H1 (cell line): Measurements from ENCODE around the gene STK33. TPM values are rescaled to one million over a fixed set of nuclear protein-coding genes. Genes with fewer than 3 reads are reported as not detected.

Source experiments
- CTCF ChIA-PET: fragments of 300-600 bp; sonication (Branson Sonifier 250); formaldehyde crosslinking; loops from one replicate; lab custom pipeline; 2021; ENCODE audit not compliant: partially characterized antibody; lab: Charles Lee
- POLR2A ChIA-PET: fragments of 300-600 bp; sonication (Branson Sonifier 250); formaldehyde crosslinking; loops from one replicate; lab custom pipeline; 2021; ENCODE audit warnings: inconsistent platforms; ENCODE audit not compliant: partially characterized antibody; lab: Charles Lee
- DNase-seq, 2 experiments: peaks; one replicate each; pipeline versions ENCODE4 v3.0.0 to v3.0.0-alpha.2; 2010 to 2022; ENCODE audit warnings: low spot score in 2 of 2, low read depth in 1 of 2, mixed read lengths in 1 of 2
- FAIRE-seq: peaks from 2 replicates; lab custom pipeline; 2011; peaks lifted over from hg19 to GRCh38; lab: Jason Lieb, UNC
- H2AFZ ChIP-seq: 2 replicates; pipeline ENCODE4 v1.8.1; 2012; ENCODE audit warnings: low read length, inconsistent platforms
- H2AK5ac ChIP-seq: 2 replicates; pipeline ENCODE4 v1.6.1; 2013; ENCODE audit warnings: low read depth, low read length
- H2BK120ac ChIP-seq: replicated peaks from 2 replicates; pipeline ENCODE3; 2013; ENCODE audit warnings: low read depth, low read length, inconsistent platforms
- H2BK12ac ChIP-seq: 2 replicates; pipeline ENCODE4 v1.6.1; 2013; ENCODE audit warnings: low read depth, low read length
- H2BK15ac ChIP-seq: 2 replicates; pipeline ENCODE4 v1.6.1; 2013; ENCODE audit warnings: low read length
- H2BK20ac ChIP-seq: 2 replicates; pipeline ENCODE4 v1.6.1; 2013; ENCODE audit warnings: low read length
- H2BK5ac ChIP-seq: 2 replicates; pipeline ENCODE4 v1.6.1; 2013; ENCODE audit warnings: low read depth, low read length
- H3K14ac ChIP-seq: 2 replicates; pipeline ENCODE4 v1.6.1; 2013; ENCODE audit warnings: inconsistent platforms; ENCODE audit not compliant: insufficient read length
- H3K18ac ChIP-seq: 2 replicates; pipeline ENCODE4 v1.6.1; 2013; ENCODE audit warnings: low read length; ENCODE audit errors: extremely low read depth
- H3K23ac ChIP-seq: 2 replicates; pipeline ENCODE4 v1.6.1; 2013; ENCODE audit warnings: inconsistent platforms; ENCODE audit not compliant: insufficient read length
- H3K23me2 ChIP-seq: 2 replicates; pipeline ENCODE4 v1.6.1; 2013; ENCODE audit warnings: low read depth, low read length
- H3K27ac ChIP-seq: 2 replicates; pipeline ENCODE4 v1.6.1; 2011; ENCODE audit warnings: low read depth, low read length, inconsistent platforms
- H3K27me3 ChIP-seq, 4 experiments: replicated peaks in 1 of 4; 1 replicate in 1 of 4; 2 replicates in 3 of 4; pipeline versions ENCODE4 v1.6.1 to v1.8.1; 2011 to 2013; ENCODE audit warnings: low read length in 3 of 4, mild to moderate bottlenecking in 3 of 4, inconsistent platforms in 2 of 4, mixed read lengths in 2 of 4, moderate library complexity in 1 of 4; ENCODE audit not compliant: control insufficient read depth in 3 of 4, insufficient read depth in 3 of 4; ENCODE audit errors: extremely low read depth in 1 of 4
- H3K36me3 ChIP-seq, 4 experiments: 2 replicates each; pipeline versions ENCODE4 v1.6.1 to v1.8.1; 2011 to 2013; ENCODE audit warnings: mild to moderate bottlenecking in 4 of 4, low read length in 3 of 4, moderate library complexity in 2 of 4, control low read depth in 1 of 4, inconsistent platforms in 1 of 4; ENCODE audit not compliant: insufficient read depth in 4 of 4, control insufficient read depth in 2 of 4
- H3K4ac ChIP-seq: replicated peaks from 2 replicates; pipeline ENCODE3; 2013; ENCODE audit warnings: low read length, low read depth, mixed read lengths, inconsistent platforms; ENCODE audit not compliant: insufficient read length
- H3K4me1 ChIP-seq, 4 experiments: replicated peaks in 1 of 4; 1 replicate in 1 of 4; 2 replicates in 3 of 4; pipeline versions ENCODE4 v1.6.1 to v1.8.1; 2011 to 2013; ENCODE audit warnings: low read length in 3 of 4, inconsistent platforms in 2 of 4, mixed read lengths in 1 of 4; ENCODE audit not compliant: insufficient read depth in 4 of 4, control insufficient read depth in 3 of 4
- H3K4me2 ChIP-seq, 2 experiments: 2 replicates each; pipeline versions ENCODE4 v1.6.1 to v1.8.1; 2011 to 2013; ENCODE audit warnings: low read depth in 2 of 2, low read length in 2 of 2, control low read depth in 1 of 2, inconsistent platforms in 1 of 2, mild to moderate bottlenecking in 1 of 2; ENCODE audit not compliant: insufficient read depth in 1 of 2
- H3K4me3 ChIP-seq, 4 experiments: fragments of 200-600, 300-600 bp in 1 of 4; sonication (generic), shearing (Covaris generic), sonication (Bioruptor Twin) in 1 of 4; 2 replicates each; pipeline versions ENCODE4 v1.5.1 to v1.8.1; 2011 to 2016; ENCODE audit warnings: low read length in 4 of 4, low read depth in 3 of 4, control low read depth in 2 of 4, inconsistent platforms in 2 of 4, mild to moderate bottlenecking in 2 of 4, mixed read lengths in 1 of 4, moderate library complexity in 1 of 4; ENCODE audit not compliant: insufficient read depth in 2 of 4; ENCODE audit errors: extremely low read depth in 1 of 4
- H3K56ac ChIP-seq: replicated peaks from 2 replicates; pipeline ENCODE3; 2013; ENCODE audit warnings: low read depth, mild to moderate bottlenecking, mixed read lengths, low read length, inconsistent platforms; ENCODE audit not compliant: insufficient read length
- H3K79me1 ChIP-seq: 2 replicates; pipeline ENCODE4 v1.6.1; 2013; ENCODE audit warnings: low read depth, low read length, control low read depth
- H3K79me2 ChIP-seq, 2 experiments: 2 replicates each; pipeline versions ENCODE4 v1.6.1 to v1.8.1; 2012 to 2013; ENCODE audit warnings: low read length in 2 of 2, mild to moderate bottlenecking in 2 of 2, inconsistent platforms in 1 of 2; ENCODE audit not compliant: insufficient read depth in 2 of 2, control insufficient read depth in 1 of 2
- H3K9ac ChIP-seq, 4 experiments: replicated peaks in 1 of 4; 1 replicate in 1 of 4; 2 replicates in 3 of 4; pipeline versions ENCODE4 v1.6.1 to v1.8.1; 2011 to 2013; ENCODE audit warnings: low read depth in 3 of 4, low read length in 3 of 4, control low read depth in 2 of 4, mild to moderate bottlenecking in 2 of 4, moderate library complexity in 2 of 4, inconsistent platforms in 1 of 4; ENCODE audit errors: extremely low read depth in 1 of 4
- H3K9me3 ChIP-seq, 2 experiments: 2 replicates each; pipeline versions ENCODE4 v1.6.1 to v1.8.1; 2012 to 2013; ENCODE audit warnings: mild to moderate bottlenecking in 2 of 2, moderate library complexity in 2 of 2, control low read depth in 1 of 2, inconsistent platforms in 1 of 2, low read depth in 1 of 2, low read length in 1 of 2, mixed read lengths in 1 of 2; ENCODE audit not compliant: insufficient read depth in 2 of 2
- H4K20me1 ChIP-seq, 2 experiments: replicated peaks in 1 of 2; 2 replicates each; pipeline versions ENCODE3 to v1.8.1; 2011 to 2013; ENCODE audit warnings: inconsistent platforms in 2 of 2, low read length in 2 of 2, mild to moderate bottlenecking in 1 of 2; ENCODE audit not compliant: insufficient read depth in 2 of 2, control insufficient read depth in 1 of 2
- H4K5ac ChIP-seq: 2 replicates; pipeline ENCODE4 v1.6.1; 2013; ENCODE audit warnings: low read length, low read depth, mixed read lengths, inconsistent platforms; ENCODE audit not compliant: insufficient read length
- H4K8ac ChIP-seq: 2 replicates; pipeline ENCODE4 v1.8.0; 2013; ENCODE audit warnings: mild to moderate bottlenecking, moderate library complexity, low read length, inconsistent platforms; ENCODE audit not compliant: insufficient read depth; ENCODE audit errors: extremely low read depth
- H4K91ac ChIP-seq: replicated peaks from 2 replicates; pipeline ENCODE3; 2013; ENCODE audit warnings: low read length, mixed read lengths, inconsistent platforms; ENCODE audit not compliant: insufficient read length
- ATF3 ChIP-seq: IDR thresholded peaks from 2 replicates; pipeline ENCODE4 v1.6.1; 2011; ENCODE audit warnings: low read depth, mild to moderate bottlenecking, low read length; ENCODE audit not compliant: insufficient read depth
- BCL11A ChIP-seq, 2 experiments: IDR thresholded peaks; one replicate each; pipeline ENCODE4 v1.6.1; 2011; ENCODE audit warnings: low read depth in 2 of 2, low read length in 2 of 2, mild to moderate bottlenecking in 2 of 2
- CHD2 ChIP-seq: IDR thresholded peaks from 2 replicates; pipeline ENCODE4 v1.6.1; 2012; ENCODE audit warnings: low read length, improper control_type of control experiment
- CREB1 ChIP-seq: IDR thresholded peaks from 2 replicates; pipeline ENCODE4 v1.6.1; 2012; ENCODE audit warnings: inconsistent platforms
- HDAC2 ChIP-seq, 2 experiments: fragments of 300-600 bp in 1 of 2; sonication (generic) in 1 of 2; IDR thresholded peaks; 2 replicates each; pipeline ENCODE4 v1.6.1; 2011 to 2012; ENCODE audit warnings: low read depth in 2 of 2, low read length in 2 of 2, mild to moderate bottlenecking in 2 of 2, moderate library complexity in 2 of 2, borderline replicate concordance in 1 of 2, inconsistent platforms in 1 of 2
- JUN ChIP-seq: IDR thresholded peaks from 2 replicates; pipeline ENCODE4 v1.6.1; 2011; ENCODE audit warnings: low read depth, mild to moderate bottlenecking, improper control_type of control experiment, low read length
- POLR2AphosphoS5 ChIP-seq: IDR thresholded peaks from 2 replicates; pipeline ENCODE4 v1.6.1; 2011; ENCODE audit warnings: low read depth, low read length
- RBBP5 ChIP-seq: IDR thresholded peaks from 2 replicates; pipeline ENCODE4 v1.7.1; 2012; ENCODE audit warnings: low read depth, mild to moderate bottlenecking, inconsistent platforms, low read length, moderate library complexity, borderline replicate concordance
- SAP30 ChIP-seq: fragments of 300-600 bp; sonication (generic); IDR thresholded peaks from 2 replicates; pipeline ENCODE4 v1.7.1; 2012; ENCODE audit warnings: low read length, moderate library complexity, mild to moderate bottlenecking, inconsistent platforms; ENCODE audit not compliant: insufficient read depth, insufficient replicate concordance
- SP1 ChIP-seq: IDR thresholded peaks from 2 replicates; pipeline ENCODE4 v1.6.1; 2011; ENCODE audit warnings: low read depth, low read length
- SP4 ChIP-seq: IDR thresholded peaks from 2 replicates; pipeline ENCODE4 v1.6.1; 2012; ENCODE audit warnings: low read length, inconsistent platforms
- TAF1 ChIP-seq: IDR thresholded peaks from 2 replicates; pipeline ENCODE4 v1.6.1; 2011; ENCODE audit warnings: mild to moderate bottlenecking, low read depth, low read length
- TCF12 ChIP-seq: IDR thresholded peaks from 2 replicates; pipeline ENCODE4 v1.6.1; 2011; ENCODE audit warnings: low read depth, mild to moderate bottlenecking, low read length
- YY1 ChIP-seq: IDR thresholded peaks from 2 replicates; pipeline ENCODE4 v1.6.1; 2011; ENCODE audit warnings: low read depth, mild to moderate bottlenecking, low read length
- WGBS, 2 experiments: shearing (Covaris generic) in 1 of 2; methylation state at CpG; one replicate each; pipeline versions ENCODE4 v1.1.6 to v1.1.7; 2013 to 2015; ENCODE audit warnings: low lambda C conversion rate in 2 of 2, mixed read lengths in 2 of 2, inconsistent platforms in 1 of 2, low coverage in 1 of 2, missing lambda C conversion rate in 1 of 2; ENCODE audit not compliant: insufficient replicate concordance in 2 of 2, insufficient coverage in 1 of 2, insufficient read length in 1 of 2; ENCODE audit errors: extremely low coverage in 1 of 2, missing lambda C conversion rate in 1 of 2; 5-methylcytosine and 5-hydroxymethylcytosine counted together
- polyA plus RNA-seq, 7 experiments: library from polyadenylated mRNA; depleted of rRNA in 3 of 7; stranded (reverse) in 5 of 7; unstranded in 2 of 7; fragments of >200 nt in 5 of 7; fragments of 200-250 nt in 2 of 7; gene quantifications; 1 replicate in 5 of 7; 2 replicates in 1 of 7; 4 replicates in 1 of 7; pipeline versions ENCODE4 v1.2.1 to v1.2.3, GENCODE V29; 2011 to 2013; ENCODE audit warnings: missing spikeins in 2 of 7, mixed read lengths in 2 of 7
- total RNA-seq: library from RNA; stranded (reverse); fragmentation: NEBNext Ultra II Directional; extraction: Animal tissue kit (Norgen Biotek cat#: 25700); gene quantifications from 2 replicates; pipeline ENCODE4 v1.2.1, GENCODE V29; 2021

Gene STK33
- total and polyA plus RNA-seq, 2 of the 8 experiments (the other 6 are each of a cell fraction or from before 2014, with no cell fraction given) = 8.8 to 25.1 TPM

- no peak overlapping the region for H2AK5ac ChIP-seq
- no peak overlapping the region for H4K91ac ChIP-seq
- POLR2A ChIA-PET = interaction anchor here (0.7 kb wide), 1 partner anchor 321 kb away, joined by 3 read pairs; no protein-coding TSS in a partner anchor
- no peaks in the 10 kb centered on the region for H3K79me2 ChIP-seq
- H3K4me1 ChIP-seq = no peaks in the 10 kb centered on the region
- no peaks in the 10 kb centered on the region for H4K20me1 ChIP-seq
- no peak overlapping the region for H2BK20ac ChIP-seq
- no peak overlapping the region for H2BK5ac ChIP-seq
- H3K23me2 ChIP-seq = no peaks in the 10 kb centered on the region
- no peak overlapping the region for H4K5ac ChIP-seq
- no peak for TF ChIP-seq SP4
- no peak for TF ChIP-seq HDAC2 (IDR thresholded peaks at IDR 0.05; ENCODE audit: borderline replicate concordance in 1 of 2, low read depth in 2 of 2, low read length in 2 of 2)
- no peak for TF ChIP-seq BCL11A (IDR thresholded peaks at IDR 0.05; ENCODE audit: low read depth in 2 of 2, low read length in 2 of 2)
- TF ChIP-seq JUN = no peak
- no peak for TF ChIP-seq CREB1
- no peak for TF ChIP-seq CHD2
- no peak for TF ChIP-seq SP1
- no peak for TF ChIP-seq POLR2AphosphoS5
- no peak for TF ChIP-seq TCF12
- TF ChIP-seq TAF1 = no peak
- no peak for TF ChIP-seq RBBP5
- TF ChIP-seq YY1 = no peak
- TF ChIP-seq SAP30 = no peak
- no peak for TF ChIP-seq ATF3
- DNase-seq (no peak), FAIRE-seq (no peak)
- no peak overlapping the region for H3K4me2 ChIP-seq
- H2AFZ ChIP-seq = no peak overlapping the region
- no peak overlapping the region for H2BK15ac ChIP-seq
- H3K27me3 ChIP-seq = no peaks in the 10 kb centered on the region
- no peak overlapping the region for H2BK120ac ChIP-seq
- H2BK12ac ChIP-seq = no peak overlapping the region
- 91% methylated on average over 4 of the region's 6 CpGs; no CpG with 5 or more reads in 1 of the 2 experiments for WGBS, 2 experiments
- H3K79me1 ChIP-seq = no peaks in the 10 kb centered on the region
- H3K56ac ChIP-seq = no peak overlapping the region
- H3K18ac ChIP-seq = no peak overlapping the region
- H3K27ac ChIP-seq = no peak overlapping the region
- H3K4ac ChIP-seq = no peak overlapping the region
- H4K8ac ChIP-seq = no peak overlapping the region
- H3K14ac ChIP-seq = no peak overlapping the region
- H3K9me3 ChIP-seq = no peaks in the 10 kb centered on the region
- CTCF ChIA-PET = interaction anchor here (1.0 to 3.3 kb wide), 13 partner anchors 7 to 214 kb away, joined by 3 to 17 read pairs (median 7); no protein-coding TSS in a partner anchor
- no peak overlapping the region for H3K23ac ChIP-seq
- H3K4me3 ChIP-seq = no peak overlapping the region
- no peaks in the 10 kb centered on the region for H3K36me3 ChIP-seq
- no peak overlapping the region for H3K9ac ChIP-seq
Observed at GRCh38 chr11:8366316-8366715, 227.7 kb downstream of the STK33 start.
